Caki2 (cell line): Measurements from ENCODE around the gene STK32B. TPM values are rescaled to one million over a fixed set of nuclear protein-coding genes. Genes with fewer than 3 reads are reported as not detected.
"Not testable (repeated sequence)": the region's sequence is repeated elsewhere in the genome, so short reads cannot be mapped to it uniquely, and the experiment has no call there.

ENCODE experiments used
- DNase-seq: peaks from one replicate; pipeline ENCODE4 v3.0.0-alpha.2; 2015; ENCODE audit warnings: low read depth
- in situ Hi-C: cut with HindIII; loops from 2 replicates; pipeline ENCODE4 v1.10.0; 2016; ENCODE audit warnings: low sequenced_read_pairs, low pct_unique_long_range_greater_than_20kb, mixed read lengths
- total RNA-seq: library from RNA; depleted of rRNA; stranded (reverse); fragments of >200 nt; shearing (Covaris generic); gene quantifications from 2 replicates; pipeline ENCODE4 v1.2.3, GENCODE V29; 2014; ENCODE audit warnings: low replicate concordance

Gene STK32B
- total RNA-seq, 1 experiment from 2014 or later = 5.3 TPM

DNA sequence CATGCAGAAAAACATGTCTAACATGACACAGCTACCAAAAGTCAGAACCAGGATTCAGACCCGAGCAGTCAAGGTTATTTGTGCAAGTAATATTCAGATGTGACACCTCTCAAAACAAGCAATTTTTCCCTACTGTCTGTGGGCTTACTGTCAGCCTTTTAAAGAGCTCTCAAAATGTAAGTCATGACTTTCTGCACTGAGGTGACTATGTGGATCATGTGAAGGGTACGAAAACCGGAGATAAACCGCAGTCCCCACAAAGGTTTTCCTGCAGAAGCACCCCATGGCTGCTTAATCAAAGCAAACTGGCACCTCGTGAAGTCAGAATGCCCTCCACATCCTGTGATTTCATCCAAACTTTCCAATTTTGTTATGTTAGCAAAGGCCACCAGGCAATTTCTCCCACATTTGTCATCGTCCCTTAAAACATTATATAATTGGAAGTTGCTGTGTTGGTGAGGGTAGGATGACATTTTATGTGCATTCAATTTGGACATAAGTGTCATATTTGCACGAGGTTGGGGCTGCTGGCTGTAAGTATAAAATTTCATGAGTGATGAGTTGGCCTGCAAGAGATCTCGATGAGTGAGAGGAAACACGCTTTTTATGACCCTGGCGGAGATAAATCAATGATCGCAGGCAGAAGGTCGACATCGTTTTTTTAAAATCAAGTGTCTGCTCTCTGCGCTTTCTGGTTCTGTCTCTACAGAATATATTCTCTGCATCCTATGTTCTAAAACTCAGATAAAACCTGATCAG is 161.2 kb downstream of the STK32B start:
- in situ Hi-C loops = no loop called here
- DNase-seq = no peak

DNA sequence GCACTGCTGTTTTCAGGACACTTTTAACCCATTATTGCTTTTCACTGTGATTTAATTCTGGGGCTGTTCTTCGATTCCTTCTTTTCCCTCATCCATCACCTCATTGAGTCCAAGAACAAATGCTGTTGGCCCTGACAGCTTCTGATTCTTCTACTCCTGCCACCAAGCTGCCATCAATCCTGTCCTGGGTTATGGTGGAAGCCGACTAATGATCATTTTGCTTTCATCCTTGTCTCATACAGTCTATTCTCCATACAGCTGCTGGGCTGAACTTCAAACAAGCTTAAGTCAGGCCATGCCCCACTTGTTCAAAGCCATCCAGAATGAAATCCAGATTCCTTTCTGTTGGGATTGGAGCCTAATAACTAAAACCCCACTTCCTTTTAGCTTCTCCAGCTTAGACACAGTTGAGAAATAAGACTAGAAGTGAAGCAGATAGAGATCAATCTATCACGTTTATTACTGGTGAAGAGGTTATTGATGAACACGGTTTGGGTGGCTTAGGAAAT is 161.9 kb downstream of the STK32B start:
- in situ Hi-C loops = no loop called here
- no peak for DNase-seq

- in situ Hi-C loops = no loop called here
- DNase-seq = no peak
Observed at GRCh38 chr4:5215321-5215720, 164.0 kb downstream of the STK32B start.

- DNase-seq = no peak
- in situ Hi-C loops = no loop called here
Observed at GRCh38 chr4:5217421-5217820, 166.1 kb downstream of the STK32B start.

DNA sequence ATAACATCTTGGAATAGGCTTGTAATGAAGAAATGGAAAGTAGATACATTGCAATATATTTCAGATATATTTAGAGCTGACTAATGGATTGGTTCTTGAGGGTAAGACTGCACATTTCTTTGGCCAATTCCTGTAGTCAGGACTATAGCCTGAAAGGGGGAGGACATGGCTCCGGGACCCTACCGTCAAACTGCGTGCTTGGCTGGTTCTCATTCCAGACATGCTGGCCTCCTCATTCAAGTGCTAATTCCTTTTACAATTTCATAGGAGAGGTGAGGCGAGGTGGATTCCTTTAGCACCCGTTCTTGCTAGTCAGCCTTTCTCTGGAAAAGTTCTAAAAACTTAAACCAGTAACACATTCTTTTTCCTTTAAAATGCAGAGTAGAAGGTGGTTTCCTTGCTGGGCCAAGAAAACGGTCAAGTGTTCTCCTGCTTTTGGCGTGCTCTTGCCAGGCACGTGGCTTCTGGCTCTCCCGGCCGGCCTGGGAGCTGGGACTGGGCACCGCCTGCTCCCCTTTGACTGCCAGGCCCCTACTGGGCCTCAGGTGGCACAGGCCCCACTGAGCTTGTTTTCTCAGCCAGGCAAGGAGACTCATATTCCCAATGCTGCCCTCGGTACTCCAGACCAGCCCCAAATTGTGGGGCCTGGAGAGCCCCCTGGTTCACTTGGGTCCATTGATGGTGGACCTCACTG is 167.2 kb downstream of the STK32B start:
- no peak for DNase-seq
- in situ Hi-C loops = no loop called here

GRCh38 chr4:5220028-5220427 is 168.7 kb downstream of the STK32B start:
- in situ Hi-C loops = no loop called here
- peak; percentile 29 for DNase-seq

- in situ Hi-C loops = no loop called here
- DNase-seq = no peak
Observed at GRCh38 chr4:5222047-5222446, 170.8 kb downstream of the STK32B start.

DNA sequence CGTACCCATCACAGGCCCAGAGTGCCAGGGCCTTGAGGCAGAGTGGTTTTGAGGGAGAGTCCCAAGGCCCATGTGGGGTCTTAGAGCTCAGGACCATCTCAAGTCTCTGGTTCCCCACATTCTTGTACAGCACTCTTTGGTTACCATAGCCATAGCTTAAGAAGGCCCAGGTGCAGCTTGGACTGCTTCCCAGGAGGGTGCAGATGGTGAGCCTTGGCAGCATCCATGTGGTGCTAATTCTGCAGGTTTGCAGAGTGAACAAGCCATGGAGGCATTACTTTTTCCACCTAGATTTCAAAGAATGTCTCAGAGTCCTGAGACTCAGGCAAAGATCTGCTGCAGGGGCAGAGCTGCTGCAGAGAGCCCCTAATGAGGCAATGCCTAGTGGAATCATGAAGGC is 171.7 kb downstream of the STK32B start:
- DNase-seq = no peak

DNA sequence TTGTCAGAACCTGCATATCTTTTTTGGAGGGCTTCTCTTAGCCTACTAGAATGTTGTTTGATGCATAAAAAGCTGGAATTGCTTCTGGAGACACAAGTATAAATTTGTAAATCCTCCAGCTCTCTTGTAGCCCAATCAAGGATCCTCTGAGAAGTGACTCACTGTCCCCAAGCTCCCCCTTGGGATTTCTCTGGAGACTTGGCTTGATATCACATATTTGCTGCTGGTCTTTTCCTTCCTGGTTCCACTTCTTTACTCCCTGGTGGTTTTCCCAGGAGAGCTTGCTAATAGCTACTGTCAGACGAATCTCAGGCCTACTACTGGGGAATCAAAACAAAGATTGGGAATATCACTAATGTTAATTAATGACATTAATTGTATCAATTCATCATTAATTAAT is 173.1 kb downstream of the STK32B start:
- in situ Hi-C loops = no loop called here
- DNase-seq = no peak

More for the DNA sequence above, 171.7 kb downstream of the STK32B start:
- in situ Hi-C loops = no loop called here

GRCh38 chr4:5232549-5232948 is 181.3 kb downstream of the STK32B start:
- no peak for DNase-seq
- in situ Hi-C loops = no loop called here

GRCh38 chr4:5237086-5237660 is 185.9 kb downstream of the STK32B start:
- in situ Hi-C loops = no loop called here
- DNase-seq = no peak

DNA sequence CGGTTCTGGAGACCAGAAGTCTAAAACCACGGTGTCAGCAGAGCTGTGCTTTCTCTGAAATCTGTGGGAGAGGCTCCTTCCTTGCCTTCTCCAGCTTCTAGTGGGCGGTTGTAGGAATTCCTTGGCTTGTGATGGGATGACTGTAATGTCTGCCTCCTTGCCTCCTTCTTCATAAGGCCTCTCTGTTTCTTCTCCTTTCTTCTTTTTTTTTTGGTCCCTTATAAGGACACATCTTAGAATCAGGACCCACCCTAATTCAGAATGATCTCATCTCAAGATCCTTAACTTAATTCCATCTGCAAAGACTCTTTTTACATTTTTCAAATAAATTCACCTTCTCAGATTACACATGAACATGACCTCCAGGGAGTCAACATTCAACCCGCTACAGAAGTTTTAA is 186.9 kb downstream of the STK32B start:
- in situ Hi-C loops = no loop called here
- no peak for DNase-seq

GRCh38 chr4:5247061-5247460 is 195.8 kb downstream of the STK32B start:
- in situ Hi-C loops, DNase-seq: not testable (repeated sequence)

GRCh38 chr4:5247735-5248134 is 196.5 kb downstream of the STK32B start:
- no peak for DNase-seq

GRCh38 chr4:5249727-5250126 is 198.4 kb downstream of the STK32B start:
- no peak for DNase-seq
- in situ Hi-C loops = no loop called here

More at GRCh38 chr4:5247735-5248134, 196.5 kb downstream of the STK32B start:
- in situ Hi-C loops = no loop called here

GRCh38 chr4:5250536-5250935 is 199.3 kb downstream of the STK32B start:
- in situ Hi-C loops, DNase-seq: not testable (repeated sequence)

GRCh38 chr4:5256421-5256820 is 205.1 kb downstream of the STK32B start:
- no peak for DNase-seq
- in situ Hi-C loops = no loop called here

DNA sequence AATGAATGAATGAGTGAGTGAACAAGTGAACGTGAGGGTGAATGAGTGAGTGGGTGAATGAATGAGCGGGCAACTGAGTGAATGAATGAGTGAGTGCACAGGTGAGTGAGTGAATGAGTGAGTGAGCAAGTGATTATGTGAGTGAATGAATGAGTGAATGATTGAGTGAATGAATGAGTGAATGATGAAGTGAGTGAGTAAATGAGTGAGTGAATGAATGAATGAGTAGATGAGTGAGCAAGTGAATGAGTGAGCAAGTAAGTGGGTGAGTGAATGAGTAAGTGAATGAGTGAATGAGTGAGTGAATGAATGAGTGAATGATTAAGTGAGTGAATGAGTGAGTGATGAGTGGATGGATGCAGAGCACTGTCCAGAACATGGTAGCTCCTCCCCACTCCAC is 205.8 kb downstream of the STK32B start:
- in situ Hi-C loops = no loop called here
- no peak for DNase-seq

DNA sequence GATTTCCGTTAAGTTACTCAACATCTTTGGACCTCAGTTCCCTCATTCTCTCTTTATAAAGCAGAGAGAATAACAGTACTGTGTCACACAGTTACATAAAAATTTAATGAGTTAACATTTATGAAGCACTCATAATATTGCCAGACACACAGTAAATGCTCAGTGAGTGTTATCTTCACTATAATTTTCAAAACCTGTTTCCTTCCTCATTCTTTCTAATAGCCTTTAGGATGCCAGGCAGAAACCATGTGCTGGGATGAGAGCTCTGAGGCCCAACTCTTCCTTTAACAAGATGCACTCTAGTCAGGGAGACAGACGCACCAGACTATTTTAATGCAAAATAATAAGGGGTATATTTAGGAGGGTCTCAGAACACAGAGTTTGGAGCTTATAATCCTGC is 208.2 kb downstream of the STK32B start:
- in situ Hi-C loops = no loop called here
- DNase-seq = no peak
